OCI-LY7 (cell line): ENCODE data around the gene AKAP8L. TPM values are rescaled to one million over a fixed set of nuclear protein-coding genes. Genes with fewer than 3 reads are reported as not detected.
A peak's percentile ranks its signal among the peaks of the same experiment; 100 is the strongest.

ENCODE experiments used
- BruUV-seq: library from RNA; stranded (reverse); fragments of 400-500 nt; replicated peaks from 2 replicates; lab custom pipeline; 2021; lab: Mats Ljungman, UMichigan
- CTCF ChIA-PET: fragments of 300-600 bp; sonication (Branson Sonifier 250); formaldehyde crosslinking; loops from one replicate; lab custom pipeline; 2022; ENCODE audit warnings: antibody characterized with exemption; ENCODE audit not compliant: unreplicated experiment; lab: Charles Lee
- POLR2A ChIA-PET: fragments of 300-600 bp; sonication (Branson Sonifier 250); formaldehyde crosslinking; loops from one replicate; lab custom pipeline; 2022; ENCODE audit warnings: antibody characterized with exemption; lab: Charles Lee
- DNase-seq: peaks from one replicate; pipeline ENCODE4 v3.0.0-alpha.2; 2015; ENCODE audit warnings: low spot score
- H2AFZ ChIP-seq: fragments of 200-600 bp; sonication (generic), shearing (Covaris generic); 2 replicates; pipeline ENCODE4 v1.6.1; 2014; ENCODE audit warnings: mild to moderate bottlenecking, antibody characterized with exemption, low read length, moderate library complexity
- H3K27ac ChIP-seq: fragments of 200-600 bp; sonication (generic); 2 replicates; pipeline ENCODE4 v1.5.1; 2014; ENCODE audit warnings: mixed run types, low read depth, mild to moderate bottlenecking, moderate library complexity, low read length, inconsistent platforms; ENCODE audit not compliant: poor library complexity, severe bottlenecking
- H3K36me3 ChIP-seq: fragments of 200-600 bp; sonication (generic); 2 replicates; pipeline ENCODE4 v1.6.1; 2014; ENCODE audit warnings: mild to moderate bottlenecking, antibody characterized with exemption, low read length, moderate library complexity, mixed read lengths; ENCODE audit not compliant: insufficient read depth
- H3K4me1 ChIP-seq: fragments of 200-600 bp; sonication (generic); 2 replicates; pipeline ENCODE4 v1.5.1; 2014; ENCODE audit warnings: mild to moderate bottlenecking, low read length; ENCODE audit not compliant: insufficient read depth, poor library complexity, severe bottlenecking
- H3K4me2 ChIP-seq: fragments of 200-600 bp; sonication (generic); 2 replicates; pipeline ENCODE4 v1.6.1; 2014; ENCODE audit warnings: mild to moderate bottlenecking, low read length
- H3K4me3 ChIP-seq: fragments of 200-600 bp; sonication (generic); 2 replicates; pipeline ENCODE4 v1.5.1; 2014; ENCODE audit warnings: mild to moderate bottlenecking, low read depth, low read length; ENCODE audit not compliant: poor library complexity, severe bottlenecking
- H3K79me2 ChIP-seq: fragments of 200-600 bp; sonication (generic); 2 replicates; pipeline ENCODE4 v1.6.1; 2016; ENCODE audit warnings: low read depth, mild to moderate bottlenecking, low read length, moderate library complexity, mixed read lengths; ENCODE audit not compliant: insufficient read depth
- H3K9me2 ChIP-seq: fragments of 200-600 bp; sonication (generic); 2 replicates; pipeline ENCODE4 v1.6.1; 2016; ENCODE audit warnings: mild to moderate bottlenecking, low read length, mixed read lengths; ENCODE audit not compliant: insufficient read depth
- H3K9me3 ChIP-seq: fragments of 200-600 bp; sonication (generic); 2 replicates; pipeline ENCODE4 v1.6.1; 2014; ENCODE audit warnings: mild to moderate bottlenecking, mixed run types, low read length, mixed read lengths
- H4K20me1 ChIP-seq: fragments of 200-600 bp; sonication (generic); 2 replicates; pipeline ENCODE4 v1.6.1; 2014; ENCODE audit warnings: mild to moderate bottlenecking, antibody characterized with exemption, low read length, moderate library complexity, mixed read lengths; ENCODE audit not compliant: insufficient read depth
- EZH2phosphoT487 ChIP-seq: fragments of 200-600 bp; sonication (generic); IDR thresholded peaks from 2 replicates; pipeline ENCODE4 v1.6.1; 2018; ENCODE audit warnings: low read depth, borderline replicate concordance, mild to moderate bottlenecking, mixed run types, antibody characterized with exemption, low read length, moderate library complexity, mixed read lengths
- intact Hi-C: fragments of 100-400 bp; cut with micrococcal nuclease; formaldehyde crosslinking; loops from one replicate; pipeline ENCODE4 v1.10.0; 2022; ENCODE audit not compliant: unreplicated experiment
- total RNA-seq, 2 experiments: library from RNA; depleted of rRNA in 1 of 2; stranded (reverse); fragments of >200 nt in 1 of 2; shearing (Covaris generic) in 1 of 2; gene quantifications; 2 replicates each; pipeline ENCODE4 v1.2.3, GENCODE V29; 2014 to 2022
- TF ChIP-seq, protein P1 (sequence below): fragments of 200-600 bp; sonication (generic); conservative IDR thresholded peaks from 2 replicates; pipeline ENCODE4 v1.5.1; 2014; ENCODE audit warnings: mild to moderate bottlenecking, antibody characterized with exemption, low read length, moderate library complexity, mixed read lengths

Gene AKAP8L
- total RNA-seq, 2 experiments from 2014 or later: 119 to 124 TPM

GRCh38 chr19:15436012-15436825 lies 17.4 kb upstream of the AKAP8L start:
- ChIA-PET CTCF (no interaction called here), POLR2A (interaction anchor here (0.6 to 1.1 kb wide), 2 partner anchors 18 to 747 kb away, joined by 4 read pairs; partner anchors contain the start of gene AKAP8L)
- no peaks in the 10 kb centered on the region for H3K36me3 ChIP-seq
- H2AFZ ChIP-seq: no peak overlapping the region
- no peak overlapping the region for H3K27ac ChIP-seq
- no peak overlapping the region for H3K4me2 ChIP-seq
- no peak for DNase-seq
- H3K4me1 ChIP-seq: peaks cover 13% of the 10 kb centered on the region
- no peaks in the 10 kb centered on the region for H4K20me1 ChIP-seq
- H3K79me2 ChIP-seq: peaks cover 10% of the 10 kb centered on the region
- H3K9me3 ChIP-seq: no peaks in the 10 kb centered on the region
- intact Hi-C loops: no loop called here
- TF ChIP-seq EZH2phosphoT487: no peak
- TF ChIP-seq, protein P1, sequence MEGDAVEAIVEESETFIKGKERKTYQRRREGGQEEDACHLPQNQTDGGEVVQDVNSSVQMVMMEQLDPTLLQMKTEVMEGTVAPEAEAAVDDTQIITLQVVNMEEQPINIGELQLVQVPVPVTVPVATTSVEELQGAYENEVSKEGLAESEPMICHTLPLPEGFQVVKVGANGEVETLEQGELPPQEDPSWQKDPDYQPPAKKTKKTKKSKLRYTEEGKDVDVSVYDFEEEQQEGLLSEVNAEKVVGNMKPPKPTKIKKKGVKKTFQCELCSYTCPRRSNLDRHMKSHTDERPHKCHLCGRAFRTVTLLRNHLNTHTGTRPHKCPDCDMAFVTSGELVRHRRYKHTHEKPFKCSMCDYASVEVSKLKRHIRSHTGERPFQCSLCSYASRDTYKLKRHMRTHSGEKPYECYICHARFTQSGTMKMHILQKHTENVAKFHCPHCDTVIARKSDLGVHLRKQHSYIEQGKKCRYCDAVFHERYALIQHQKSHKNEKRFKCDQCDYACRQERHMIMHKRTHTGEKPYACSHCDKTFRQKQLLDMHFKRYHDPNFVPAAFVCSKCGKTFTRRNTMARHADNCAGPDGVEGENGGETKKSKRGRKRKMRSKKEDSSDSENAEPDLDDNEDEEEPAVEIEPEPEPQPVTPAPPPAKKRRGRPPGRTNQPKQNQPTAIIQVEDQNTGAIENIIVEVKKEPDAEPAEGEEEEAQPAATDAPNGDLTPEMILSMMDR: no peak
- no peaks in the 10 kb centered on the region for H3K9me2 ChIP-seq
- no TSS peak for BruUV-seq
- H3K4me3 ChIP-seq: no peak overlapping the region

- Histone ChIP-seq H2AFZ (peak overlapping the region; percentile 94; the same call in 1 of the 2 replicates), H3K9me2 (no peaks in the 10 kb centered on the region), H3K79me2 (peaks cover 24% of the 10 kb centered on the region), H3K4me3 (peak overlapping the region; percentile 89), H3K4me2 (peak overlapping the region; percentile 86), H3K36me3 (peaks cover 16% of the 10 kb centered on the region; the same call in 1 of the 2 replicates), H4K20me1 (no peaks in the 10 kb centered on the region), H3K9me3 (no peaks in the 10 kb centered on the region), H3K27ac (peak overlapping the region; percentile 67), H3K4me1 (peaks cover 21% of the 10 kb centered on the region)
- CTCF ChIA-PET: no interaction called here
- TF ChIP-seq, protein P1: no peak
- no peak for TF ChIP-seq EZH2phosphoT487
- intact Hi-C loops: loop anchor here (5.0 kb wide), 1 partner anchor 124 kb away; no protein-coding TSS in a partner anchor
- POLR2A ChIA-PET: no interaction called here
- no TSS peak for BruUV-seq
- no peak for DNase-seq
Observed at GRCh38 chr19:15433519-15434069, 14.8 kb upstream of the AKAP8L start.
